GM12873 (cell line): ENCODE data around the gene PDLIM1.

Source experiments
- TF ChIP-seq, protein P1 (sequence below): IDR thresholded peaks from 2 replicates; pipeline ENCODE4 v1.5.1; 2012; ENCODE audit warnings: low read depth, mild to moderate bottlenecking, moderate library complexity, low read length, control low read depth; ENCODE audit not compliant: insufficient read depth; ENCODE audit errors: missing control alignments

The PDLIM1 gene

DNA sequence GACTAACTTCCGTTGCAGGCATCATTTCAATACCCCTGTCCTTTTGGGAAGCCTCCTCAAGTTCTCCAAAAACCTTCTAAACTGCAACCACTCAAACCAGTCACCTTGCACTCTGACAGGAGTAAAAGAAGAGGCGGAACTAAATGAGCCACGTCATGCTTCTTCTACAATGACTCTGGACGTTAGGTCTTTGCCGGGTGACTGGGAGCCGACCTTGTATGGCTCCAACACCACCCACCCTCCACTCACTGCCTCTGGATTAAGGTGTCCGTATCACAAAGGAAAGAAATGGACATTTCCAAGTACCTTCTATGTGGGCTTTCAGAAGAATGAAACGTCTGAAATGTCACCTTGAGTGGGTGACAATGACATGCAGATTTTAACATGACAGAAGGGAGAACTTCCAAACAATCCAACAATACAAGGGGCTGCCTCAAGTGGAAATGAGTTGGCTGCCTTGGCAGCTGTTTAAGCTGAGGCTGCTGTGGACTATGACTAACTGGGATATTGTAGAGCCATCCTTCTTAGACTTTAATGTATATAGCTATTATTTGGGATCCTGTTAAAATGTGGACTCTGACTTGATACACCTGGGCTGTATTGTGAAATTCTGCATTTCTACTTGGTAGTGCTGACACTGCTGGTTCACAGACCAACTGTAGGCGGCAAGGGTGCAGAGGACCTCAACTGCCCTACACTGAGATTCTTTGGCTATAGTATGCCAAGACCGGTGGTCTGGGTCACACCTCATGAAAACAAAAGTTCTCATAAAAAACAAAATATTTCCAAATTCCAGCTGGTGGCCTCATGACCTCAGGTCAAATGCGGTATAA, 33.8 kb upstream of the PDLIM1 start:
- TF ChIP-seq, protein P1, sequence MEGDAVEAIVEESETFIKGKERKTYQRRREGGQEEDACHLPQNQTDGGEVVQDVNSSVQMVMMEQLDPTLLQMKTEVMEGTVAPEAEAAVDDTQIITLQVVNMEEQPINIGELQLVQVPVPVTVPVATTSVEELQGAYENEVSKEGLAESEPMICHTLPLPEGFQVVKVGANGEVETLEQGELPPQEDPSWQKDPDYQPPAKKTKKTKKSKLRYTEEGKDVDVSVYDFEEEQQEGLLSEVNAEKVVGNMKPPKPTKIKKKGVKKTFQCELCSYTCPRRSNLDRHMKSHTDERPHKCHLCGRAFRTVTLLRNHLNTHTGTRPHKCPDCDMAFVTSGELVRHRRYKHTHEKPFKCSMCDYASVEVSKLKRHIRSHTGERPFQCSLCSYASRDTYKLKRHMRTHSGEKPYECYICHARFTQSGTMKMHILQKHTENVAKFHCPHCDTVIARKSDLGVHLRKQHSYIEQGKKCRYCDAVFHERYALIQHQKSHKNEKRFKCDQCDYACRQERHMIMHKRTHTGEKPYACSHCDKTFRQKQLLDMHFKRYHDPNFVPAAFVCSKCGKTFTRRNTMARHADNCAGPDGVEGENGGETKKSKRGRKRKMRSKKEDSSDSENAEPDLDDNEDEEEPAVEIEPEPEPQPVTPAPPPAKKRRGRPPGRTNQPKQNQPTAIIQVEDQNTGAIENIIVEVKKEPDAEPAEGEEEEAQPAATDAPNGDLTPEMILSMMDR, result no peak

DNA sequence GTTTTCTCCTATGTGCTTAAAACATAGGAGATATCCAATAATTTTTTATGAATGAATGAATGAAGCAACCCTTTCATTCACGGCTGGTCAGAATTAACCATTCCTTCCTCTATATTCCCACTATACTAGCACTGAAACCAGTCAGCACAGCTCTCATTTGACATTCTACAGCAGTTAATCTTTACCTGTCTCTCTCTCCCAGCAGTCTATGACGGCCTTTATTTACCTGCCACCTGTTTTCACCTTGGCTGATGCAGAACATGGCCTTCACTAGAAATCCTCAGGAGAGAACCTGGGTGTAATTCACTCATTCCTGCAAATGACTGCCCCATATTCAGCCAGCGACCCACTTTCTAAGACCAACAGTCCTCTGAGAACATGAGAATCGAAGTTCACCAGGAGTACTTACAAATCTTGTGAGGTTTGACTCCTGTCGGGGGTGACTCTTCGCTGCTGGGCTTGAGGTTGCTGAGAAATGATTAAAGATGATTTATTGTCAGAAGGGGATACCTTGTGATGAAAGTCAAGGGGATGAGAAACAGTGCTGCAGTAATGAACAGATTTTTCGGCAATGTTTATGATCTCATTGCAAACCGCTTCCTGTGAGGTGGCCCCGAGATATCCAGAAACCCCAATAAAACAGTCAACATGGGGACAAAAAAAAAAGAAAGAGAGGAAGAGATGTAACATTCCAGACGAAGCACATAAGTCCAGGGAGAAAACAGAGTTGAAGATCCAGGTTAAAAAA, 30.9 kb upstream of the PDLIM1 start:
- TF ChIP-seq, protein P1, result no peak

DNA sequence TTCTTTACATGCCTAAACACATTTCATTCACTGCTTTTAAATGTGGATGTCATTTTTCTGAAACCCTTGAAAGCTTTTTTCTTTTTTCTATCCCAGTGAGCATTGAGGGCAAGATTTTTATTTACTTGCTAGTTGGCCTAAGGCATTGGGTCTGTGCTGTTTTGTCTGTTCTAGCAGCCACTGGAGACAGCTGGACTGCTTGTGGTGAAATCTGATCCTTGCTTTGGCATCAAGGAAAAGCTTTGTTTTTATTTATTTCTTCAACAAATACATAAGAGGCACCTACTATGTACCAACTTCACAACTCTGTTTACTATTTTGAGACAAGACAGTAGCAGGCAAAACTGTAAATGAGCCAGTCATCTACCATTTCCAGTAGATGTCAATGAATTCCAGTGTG, 28.4 kb upstream of the PDLIM1 start:
- TF ChIP-seq, protein P1, result no peak

DNA sequence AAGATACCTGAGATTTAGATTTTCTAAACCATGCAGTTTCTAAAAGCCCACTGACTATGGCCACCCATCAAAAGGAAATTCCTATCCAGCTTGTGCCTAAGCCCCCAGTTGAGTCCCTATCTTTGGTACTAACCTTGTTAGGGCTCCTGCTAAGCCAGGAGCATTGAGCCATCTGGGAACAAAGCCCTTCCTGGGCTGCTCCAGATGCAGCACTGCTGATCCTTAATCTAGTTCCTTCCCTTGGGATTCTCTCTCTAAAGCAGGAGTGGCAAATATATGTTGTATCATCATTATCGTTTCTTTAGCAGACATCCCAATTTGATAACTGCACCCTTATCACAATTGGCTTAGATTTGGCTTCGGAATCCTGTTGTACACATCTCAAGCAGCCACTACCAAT, 24.7 kb upstream of the PDLIM1 start:
- TF ChIP-seq, protein P1, result no peak

DNA sequence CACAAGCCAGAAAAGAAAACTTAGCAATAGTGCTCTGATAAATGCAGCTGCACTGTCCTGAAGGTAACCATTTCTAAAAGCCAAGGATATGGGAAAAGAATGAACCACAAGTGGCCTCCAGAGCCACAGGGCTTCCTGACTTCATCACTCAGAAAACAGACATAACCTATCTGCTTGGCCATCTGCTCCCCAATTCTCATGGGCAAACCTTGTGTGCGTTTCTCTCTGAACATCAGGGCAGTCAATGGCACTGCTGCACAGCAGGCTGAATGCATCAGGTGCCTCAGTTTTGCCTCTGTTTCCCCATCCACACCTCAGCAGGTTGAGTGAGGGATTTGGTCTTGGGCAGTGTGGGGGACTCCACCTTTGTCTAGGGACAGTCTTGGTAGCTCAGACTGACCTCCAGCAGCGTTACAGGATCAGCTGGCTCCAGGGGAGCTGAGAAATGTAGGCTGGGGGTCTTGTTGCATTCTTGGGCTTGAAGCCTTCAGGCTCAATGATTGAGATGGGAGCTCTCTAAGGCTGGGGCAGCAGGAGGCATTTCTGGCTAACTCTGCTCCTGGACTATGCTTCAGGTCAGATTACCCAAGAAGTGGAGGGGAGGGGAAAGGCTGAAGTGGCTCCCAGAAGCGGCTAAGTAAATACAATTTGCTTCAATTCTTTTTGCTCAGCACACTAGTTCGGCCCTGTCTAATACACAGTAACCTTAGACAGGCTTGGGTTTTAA, 23.6 kb upstream of the PDLIM1 start:
- TF ChIP-seq, protein P1, result no peak

DNA sequence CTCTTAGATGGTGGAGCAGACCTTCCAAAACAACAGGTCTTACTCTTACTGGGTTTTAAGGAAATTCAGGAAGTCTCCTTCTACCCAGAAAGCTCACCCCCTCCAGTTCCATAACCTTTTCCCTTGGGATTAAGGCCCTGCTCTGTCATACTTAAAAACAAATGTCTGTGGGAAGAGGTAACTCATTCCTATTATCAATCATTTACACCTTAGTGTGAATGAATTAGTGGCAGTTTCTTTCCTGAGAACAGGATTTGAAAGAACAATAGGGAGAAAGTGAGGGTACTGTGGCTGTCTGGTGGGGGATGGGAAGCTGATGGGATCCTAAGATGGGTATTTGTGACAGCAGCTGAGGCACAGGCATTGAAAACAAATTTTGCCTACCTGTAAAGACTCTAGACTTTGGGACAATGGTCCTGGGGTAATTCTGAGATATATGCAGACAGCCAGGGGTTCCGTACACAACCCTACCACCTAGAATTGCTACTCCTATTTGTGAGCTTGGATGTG, 22.2 kb upstream of the PDLIM1 start:
- TF ChIP-seq, protein P1, result no peak

DNA sequence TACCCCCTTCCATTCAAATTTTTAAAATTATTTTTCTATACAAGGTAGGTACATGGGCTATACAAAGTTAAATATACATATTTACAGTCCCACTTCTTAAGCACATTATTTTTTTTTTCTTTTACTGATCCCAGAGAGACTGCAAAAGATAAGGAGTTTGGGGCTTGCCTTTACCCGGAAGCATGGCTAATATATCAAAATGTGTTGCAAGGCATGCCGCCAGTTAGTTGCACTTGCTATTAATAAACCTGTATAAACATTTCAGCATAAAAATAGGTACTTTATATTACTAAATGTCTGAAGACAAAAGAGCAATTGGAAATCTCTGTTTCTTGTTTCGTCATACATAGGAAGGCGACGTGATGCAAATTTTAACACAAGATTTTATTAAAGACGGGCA, 21.5 kb upstream of the PDLIM1 start:
- TF ChIP-seq, protein P1, result no peak
